GM18498 (cell line): ENCODE results near the gene RAD51.
A peak's percentile ranks its signal among the peaks of the same experiment; 100 is the strongest.

Experiments used
- ATAC-seq: cut with Tn5 transposase; IDR thresholded peaks from one replicate; pipeline ENCODE4 v1.9.1; 2021; ENCODE audit warnings: mild to moderate bottlenecking, moderate library complexity; ENCODE audit not compliant: unreplicated experiment

RAD51 gene

GRCh38 chr15:40721701-40722100 is 26.7 kb downstream of the RAD51 start:
- no peak for ATAC-seq

- no peak for ATAC-seq
These were observed 27.4 kb downstream of the RAD51 start for GRCh38 chr15:40722354-40722753.

DNA sequence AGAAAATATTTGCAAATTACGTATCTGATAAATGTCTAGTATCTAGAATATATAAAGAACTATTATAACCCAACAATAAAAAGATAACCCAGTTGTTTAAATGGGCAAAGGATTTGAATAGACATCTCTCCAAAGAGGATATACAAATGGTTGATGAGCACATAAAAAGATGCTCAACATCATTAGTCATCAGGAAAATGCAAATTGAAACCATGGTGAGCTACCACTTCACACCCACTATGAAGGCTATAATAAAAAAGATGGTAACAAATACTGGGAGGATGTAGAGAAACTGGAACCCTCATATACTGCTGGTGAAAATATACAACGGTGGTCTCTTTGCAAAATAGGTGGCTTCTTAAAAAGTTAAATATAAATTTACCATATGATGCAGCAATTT is 28.0 kb downstream of the RAD51 start:
- no peak for ATAC-seq

DNA sequence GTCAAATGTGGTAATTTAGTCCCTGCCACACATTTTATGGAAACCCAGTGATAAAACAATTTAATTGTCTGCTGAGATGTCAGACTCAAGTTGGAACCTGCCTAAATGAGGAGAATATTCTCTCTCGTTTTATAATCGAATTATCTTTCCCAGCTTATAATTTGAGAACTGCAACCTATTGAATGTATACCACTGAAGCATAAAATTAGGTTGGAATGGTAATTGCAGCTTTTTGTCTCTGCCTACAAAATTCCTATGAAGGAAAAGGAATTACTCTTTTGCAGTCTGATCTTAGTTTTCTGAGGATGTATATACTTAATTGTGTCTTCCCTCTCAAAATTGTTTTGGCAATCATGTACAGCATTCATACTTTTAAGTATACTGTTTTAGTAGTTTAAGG is 28.9 kb downstream of the RAD51 start:
- ATAC-seq, result no peak

GRCh38 chr15:40731034-40731433 is 36.1 kb downstream of the RAD51 start:
- ATAC-seq, result no peak

DNA sequence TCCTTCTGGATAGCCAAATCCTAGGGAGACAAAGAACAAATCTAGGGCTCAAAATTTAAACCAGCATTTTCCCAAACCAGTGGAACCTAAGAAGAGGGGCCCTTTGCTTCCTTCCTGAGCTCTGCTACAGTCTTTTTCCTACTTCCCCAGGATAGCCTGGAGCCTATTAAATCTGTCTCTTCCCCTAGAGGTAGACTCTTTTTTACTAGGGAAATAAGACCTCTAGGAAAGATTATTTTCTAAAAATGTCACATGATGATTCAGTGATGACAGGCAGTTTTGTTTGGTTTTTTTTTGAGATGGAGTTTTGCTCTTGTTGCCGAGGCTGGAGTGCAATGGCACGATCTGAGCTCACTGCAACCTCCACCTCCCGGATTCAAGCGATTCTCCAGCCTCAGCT is 41.6 kb downstream of the RAD51 start:
- no peak for ATAC-seq

DNA sequence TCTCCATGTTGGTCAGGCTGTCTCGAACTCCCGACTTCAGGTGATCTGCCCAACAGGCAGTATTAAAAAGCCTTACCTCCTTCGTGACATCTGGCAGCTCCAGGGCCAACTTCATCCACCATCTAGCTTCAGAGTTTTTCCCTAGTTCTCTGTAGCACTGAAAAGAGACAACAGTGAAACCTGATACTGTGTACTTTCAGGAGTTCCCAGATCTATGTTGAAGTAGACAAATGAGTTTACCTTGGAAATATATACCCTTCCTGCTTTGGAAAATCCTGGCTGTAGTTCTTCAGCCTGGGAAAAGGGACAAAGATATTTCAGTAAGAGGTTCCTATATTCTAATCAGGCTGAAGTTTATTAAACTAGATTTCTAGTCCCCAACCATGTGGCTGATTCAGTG is 42.1 kb downstream of the RAD51 start:
- no peak for ATAC-seq

DNA sequence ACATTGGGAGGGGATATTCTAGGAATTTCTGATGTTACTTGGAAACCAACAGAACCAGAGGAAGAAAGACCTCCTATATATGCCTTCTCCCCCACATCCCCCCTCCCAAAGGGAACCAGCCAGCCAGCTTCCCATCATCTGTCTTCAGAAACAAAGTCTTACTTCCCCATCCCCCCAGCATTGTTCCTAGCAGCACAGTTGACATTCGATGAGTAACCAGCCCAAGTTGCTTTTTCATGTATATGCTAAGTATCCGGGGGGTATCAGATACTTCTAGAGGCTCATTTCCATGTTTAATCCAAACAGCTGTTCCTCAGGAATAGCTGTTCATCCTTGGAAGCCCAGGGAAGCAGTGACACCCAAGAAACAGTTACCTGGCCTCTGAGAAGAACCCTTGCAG is 44.1 kb downstream of the RAD51 start:
- ATAC-seq, result no peak

GRCh38 chr15:40739854-40740253 is 44.9 kb downstream of the RAD51 start:
- ATAC-seq, result no peak

DNA sequence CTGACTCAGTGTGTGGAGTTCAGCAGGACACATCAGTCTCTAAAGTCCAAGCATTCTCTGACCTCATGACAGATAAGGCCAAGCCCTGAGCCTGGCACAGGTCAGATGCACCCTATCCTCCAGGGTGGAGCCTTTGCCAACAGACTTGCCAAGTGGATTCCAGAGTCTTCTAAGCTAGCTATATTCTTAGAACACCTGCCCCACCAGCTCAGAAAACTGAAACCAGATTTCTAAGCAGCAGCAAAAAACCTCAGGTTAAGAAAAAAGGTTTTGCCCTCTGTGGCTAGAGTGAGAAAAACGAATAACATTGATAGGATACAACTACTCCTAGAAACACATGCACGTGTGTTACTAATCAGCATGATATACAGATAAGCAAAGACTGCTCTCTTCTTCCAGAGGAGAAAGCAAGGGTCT is 48.5 kb downstream of the RAD51 start:
- no peak for ATAC-seq

DNA sequence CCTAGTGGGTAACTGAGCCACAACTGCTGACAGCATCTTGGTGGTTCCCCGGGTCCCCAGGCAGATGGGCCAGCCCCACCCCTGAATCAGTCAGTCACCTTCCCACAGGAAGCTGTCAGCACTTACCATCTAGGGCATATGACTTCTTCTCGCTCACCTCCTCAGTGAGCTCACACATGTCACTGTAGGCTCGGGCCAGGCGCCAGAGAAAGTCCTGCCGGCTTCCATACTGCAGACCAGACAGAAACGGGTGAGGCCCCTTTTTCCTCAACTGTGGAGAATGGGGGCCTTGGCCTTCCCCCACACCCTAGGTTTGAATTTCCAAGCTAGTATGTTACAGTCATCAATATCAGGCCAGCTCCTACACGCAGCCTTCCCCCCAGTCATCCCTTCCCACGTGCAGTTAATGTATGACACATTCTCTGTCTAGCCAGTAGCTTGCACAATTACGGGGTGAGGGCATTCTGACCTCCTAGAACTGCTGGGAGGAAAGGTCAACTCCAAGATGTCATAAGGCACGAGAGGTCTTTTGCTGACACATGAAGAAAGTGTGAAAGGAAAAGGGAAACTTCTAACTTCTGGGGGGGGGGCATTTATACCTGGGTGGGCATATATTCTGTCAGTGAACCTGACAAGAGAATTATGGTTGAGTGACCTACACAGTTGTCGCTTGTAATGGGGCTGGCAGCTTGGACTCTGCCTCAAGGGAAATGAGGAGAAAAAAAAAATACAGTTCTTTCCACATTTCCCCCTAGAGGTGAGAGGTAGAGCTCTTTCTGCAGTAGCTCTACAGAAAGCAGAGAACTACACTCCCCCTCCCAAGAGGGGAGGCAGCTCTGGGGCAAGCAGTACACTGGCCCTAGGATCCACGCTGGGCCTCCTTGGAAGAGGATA is 49.2 kb downstream of the RAD51 start:
- ATAC-seq, result no peak

DNA sequence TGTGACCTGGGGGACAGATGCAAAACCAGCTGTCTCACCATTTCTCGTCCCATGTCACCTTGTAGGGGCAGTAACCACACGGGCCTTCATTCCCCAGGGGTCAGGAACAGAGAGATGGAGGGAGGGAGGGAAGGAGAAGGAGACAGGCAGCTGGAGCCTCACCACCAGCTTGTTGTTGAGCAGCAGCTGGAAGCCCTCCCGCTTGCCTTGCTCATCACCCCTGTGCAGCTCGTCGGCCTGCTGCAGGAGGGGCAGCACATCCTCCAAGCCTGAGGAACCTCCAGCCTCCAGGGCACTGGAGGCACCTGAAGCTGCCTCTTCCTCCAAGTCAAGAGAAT is 49.8 kb downstream of the RAD51 start:
- no peak for ATAC-seq

GRCh38 chr15:40746916-40747418 is 52.0 kb downstream of the RAD51 start:
- no peak for ATAC-seq

DNA sequence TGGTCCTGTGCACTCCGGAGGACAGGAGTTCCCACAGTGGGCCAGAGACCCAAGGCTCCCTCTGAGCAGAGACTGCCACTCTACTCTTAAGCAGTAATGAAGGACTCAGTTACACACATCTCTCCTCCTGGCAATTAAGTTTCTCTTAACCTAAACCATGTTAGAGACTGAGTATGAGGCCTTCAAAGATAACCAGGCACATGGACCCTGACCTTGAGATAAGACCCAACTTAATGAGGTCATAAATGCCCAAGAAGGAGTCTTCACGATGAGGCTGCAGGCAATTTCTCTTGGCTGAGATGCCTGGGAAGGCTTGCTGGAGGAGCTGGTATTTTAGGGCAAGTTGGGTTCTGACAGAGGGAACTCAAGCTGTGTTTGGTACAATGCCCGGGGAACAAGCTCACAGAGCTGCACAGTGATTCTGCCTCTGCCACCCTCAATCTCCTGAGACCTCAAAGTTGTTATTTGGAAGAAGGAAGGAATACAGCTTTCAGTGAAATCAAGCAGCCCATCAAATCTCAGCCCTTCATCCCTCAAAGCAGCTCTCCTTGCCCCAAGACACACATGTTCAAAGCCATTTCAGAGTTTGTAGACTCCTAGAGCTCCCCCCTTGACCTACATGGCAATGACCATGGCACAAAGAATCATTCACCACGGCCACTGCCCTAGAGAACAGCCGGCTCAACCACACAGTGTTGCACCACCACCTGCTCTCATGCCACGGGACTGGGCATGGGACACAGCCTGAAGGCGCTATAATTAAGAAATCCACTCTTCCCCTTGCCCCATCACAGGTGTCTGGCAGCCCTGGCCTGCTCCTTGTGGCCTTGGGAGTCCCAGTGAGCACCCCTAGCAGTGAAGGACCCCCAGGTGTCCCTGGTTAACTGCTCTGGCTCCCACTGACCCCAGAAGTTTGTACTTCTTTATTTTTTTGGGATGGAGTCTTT is 53.0 kb downstream of the RAD51 start:
- ATAC-seq, result no peak

DNA sequence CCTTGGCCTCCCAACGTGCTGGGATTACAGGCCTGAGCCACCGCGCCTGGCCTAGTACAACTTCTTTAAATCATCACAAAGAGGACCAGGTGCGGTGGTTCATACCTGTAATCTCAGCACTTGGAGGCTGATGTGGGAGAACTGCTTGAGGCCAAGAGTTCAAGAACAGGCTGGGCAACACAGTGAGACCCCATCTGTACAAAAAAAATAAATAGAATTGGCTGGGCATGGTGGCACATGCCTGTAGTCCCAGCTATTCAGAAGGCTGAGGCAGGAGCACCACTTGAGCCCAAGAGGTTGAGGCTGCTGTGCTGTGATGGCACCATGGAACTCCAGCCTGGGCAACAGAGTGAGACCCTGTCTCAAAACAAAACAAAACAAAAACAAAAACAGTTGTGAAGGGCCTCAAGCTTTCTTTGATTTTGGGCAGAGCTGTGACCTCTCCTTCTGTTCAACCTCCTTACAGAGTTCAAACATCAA is 54.2 kb downstream of the RAD51 start:
- ATAC-seq, result no peak

DNA sequence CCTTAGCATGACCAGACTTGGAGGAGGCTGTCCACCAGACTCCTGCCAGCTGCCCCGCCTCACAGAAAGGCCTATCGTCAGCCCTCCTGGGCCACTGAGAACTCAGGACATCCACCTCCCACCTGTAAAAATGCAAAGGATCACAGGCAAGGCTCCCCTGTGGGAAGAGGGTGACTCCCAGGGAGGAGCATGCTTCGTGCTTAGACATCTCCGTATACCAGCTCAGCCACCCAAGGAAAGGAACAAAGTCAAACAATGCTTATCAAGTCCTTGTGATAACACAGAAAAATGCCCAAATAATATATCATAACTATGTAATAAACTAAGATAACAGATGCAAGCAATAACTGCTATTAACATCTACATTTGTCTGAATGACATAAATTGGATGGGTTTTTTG is 55.9 kb downstream of the RAD51 start:
- ATAC-seq, result no peak

DNA sequence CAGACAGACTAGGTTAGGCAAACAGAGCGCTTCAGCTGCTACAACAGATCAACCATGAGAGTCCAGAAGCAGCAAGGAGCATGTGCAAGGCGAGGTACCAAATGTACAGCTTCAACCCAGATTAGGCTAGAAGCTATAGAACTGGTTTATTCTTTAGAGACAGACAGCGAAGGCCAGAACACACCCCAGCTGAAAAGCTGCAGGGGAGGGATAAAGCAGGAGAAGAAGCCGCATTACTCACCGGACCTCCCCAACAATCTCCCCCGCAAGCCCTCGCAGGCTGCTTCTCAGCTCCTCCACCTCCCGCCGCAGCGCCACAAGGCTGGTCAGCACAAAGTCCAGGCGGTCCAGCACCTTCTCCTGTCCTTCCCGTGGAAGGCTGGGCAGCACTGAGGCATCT is 56.8 kb downstream of the RAD51 start:
- ATAC-seq, result no peak

DNA sequence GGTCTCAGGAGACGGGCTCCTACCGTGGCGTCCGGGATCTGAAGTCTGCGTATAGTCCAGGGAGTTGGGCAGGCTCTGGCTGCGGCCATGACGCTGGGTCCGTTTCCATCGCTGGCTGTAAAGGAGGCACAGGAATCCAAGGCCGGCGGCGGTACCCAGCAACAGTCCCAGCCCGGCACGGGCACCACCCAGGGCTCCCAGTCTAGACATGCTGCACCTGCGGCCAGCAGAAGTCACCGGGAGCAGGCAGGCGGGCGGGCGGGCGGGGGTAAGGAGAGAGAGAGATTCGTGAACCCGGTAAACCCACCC is 59.6 kb downstream of the RAD51 start:
- peak; percentile 4 for ATAC-seq

DNA sequence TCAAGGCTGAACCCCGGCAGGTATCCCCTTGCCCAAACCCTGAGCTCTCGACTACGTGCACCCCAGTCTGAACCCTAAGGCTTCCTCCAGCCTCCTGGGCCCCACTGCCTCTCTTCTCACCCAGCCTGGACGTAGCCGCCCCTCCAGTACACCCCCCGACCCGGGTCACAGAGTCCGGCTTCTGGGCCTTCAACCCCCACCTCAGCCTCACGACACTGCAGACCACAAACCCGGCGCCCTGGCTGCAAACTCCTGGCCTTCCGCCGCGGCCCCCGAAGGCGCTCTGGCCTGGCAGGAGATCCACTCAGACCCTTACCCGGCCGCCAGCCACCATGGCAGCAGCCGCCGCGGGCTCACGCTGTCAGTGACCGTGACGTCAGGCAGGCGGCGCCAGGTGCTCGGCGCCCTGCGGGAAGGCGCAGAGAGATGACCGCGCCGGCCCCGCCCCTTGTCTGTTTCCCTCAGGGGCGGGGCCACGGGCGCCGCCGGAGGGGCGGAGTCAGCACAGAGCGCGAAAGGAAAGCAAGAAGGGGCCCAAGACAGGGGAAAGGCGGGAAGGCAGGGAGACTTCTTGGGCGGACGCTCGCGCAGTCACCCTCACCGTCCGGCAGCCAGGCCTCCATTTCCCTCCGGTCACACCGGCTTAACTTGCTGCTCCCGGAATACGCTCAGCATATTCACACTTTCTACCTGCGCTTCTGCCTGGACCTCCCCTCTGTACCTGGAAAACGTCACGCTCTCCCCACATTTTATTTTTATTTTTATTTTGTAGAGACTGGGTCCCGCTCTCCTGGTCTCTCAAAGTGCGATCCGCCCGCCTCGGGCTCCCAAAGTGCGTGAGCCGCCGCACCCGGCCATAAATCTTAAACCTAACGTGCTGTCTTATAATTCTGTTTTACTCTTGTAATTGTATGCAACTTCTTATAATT is 60.2 kb downstream of the RAD51 start, which contains the start of gene RMDN3:
TSS of gene RMDN3 (minus strand) at position 372 of the 929 bp plus-strand sequence. CDS start 471 bp downstream, outside the sequence.
- ATAC-seq, result peak; percentile 87

- no peak for ATAC-seq
These were observed 60.8 kb downstream of the RAD51 start for GRCh38 chr15:40755812-40756208.

- no peak for ATAC-seq
These were observed 62.0 kb downstream of the RAD51 start for GRCh38 chr15:40756938-40757337.
